ENCODE measurements around the gene HARS2.

HARS2 gene

DNA sequence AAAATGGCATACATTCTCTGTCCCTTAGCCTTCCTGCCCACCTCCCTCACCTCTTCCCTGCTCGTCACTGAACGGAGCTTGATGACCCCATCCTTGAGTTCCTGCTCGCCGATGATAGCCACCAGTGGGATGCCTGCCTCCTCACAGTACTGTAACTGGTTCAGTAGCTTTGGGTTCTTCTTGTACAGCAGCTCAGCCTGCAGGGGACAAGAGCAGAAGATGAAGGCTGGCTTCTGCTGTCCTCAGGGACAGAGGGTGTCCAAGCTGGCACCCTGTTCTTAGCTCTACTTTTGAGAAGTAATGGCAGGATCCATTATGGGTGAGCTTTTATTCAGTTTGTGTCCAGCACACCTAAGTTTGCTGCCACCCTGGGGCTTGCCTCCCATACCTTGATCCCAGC, 16.6 kb upstream of the HARS2 start:
- H4K20me1 ChIP-seq (ENCODE audit: control insufficient read depth, insufficient read depth, low read depth, low read length): no peaks in the 10 kb centered on the region
- TF ChIP-seq, protein P1, sequence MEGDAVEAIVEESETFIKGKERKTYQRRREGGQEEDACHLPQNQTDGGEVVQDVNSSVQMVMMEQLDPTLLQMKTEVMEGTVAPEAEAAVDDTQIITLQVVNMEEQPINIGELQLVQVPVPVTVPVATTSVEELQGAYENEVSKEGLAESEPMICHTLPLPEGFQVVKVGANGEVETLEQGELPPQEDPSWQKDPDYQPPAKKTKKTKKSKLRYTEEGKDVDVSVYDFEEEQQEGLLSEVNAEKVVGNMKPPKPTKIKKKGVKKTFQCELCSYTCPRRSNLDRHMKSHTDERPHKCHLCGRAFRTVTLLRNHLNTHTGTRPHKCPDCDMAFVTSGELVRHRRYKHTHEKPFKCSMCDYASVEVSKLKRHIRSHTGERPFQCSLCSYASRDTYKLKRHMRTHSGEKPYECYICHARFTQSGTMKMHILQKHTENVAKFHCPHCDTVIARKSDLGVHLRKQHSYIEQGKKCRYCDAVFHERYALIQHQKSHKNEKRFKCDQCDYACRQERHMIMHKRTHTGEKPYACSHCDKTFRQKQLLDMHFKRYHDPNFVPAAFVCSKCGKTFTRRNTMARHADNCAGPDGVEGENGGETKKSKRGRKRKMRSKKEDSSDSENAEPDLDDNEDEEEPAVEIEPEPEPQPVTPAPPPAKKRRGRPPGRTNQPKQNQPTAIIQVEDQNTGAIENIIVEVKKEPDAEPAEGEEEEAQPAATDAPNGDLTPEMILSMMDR (IDR thresholded peaks at IDR 0.05; ENCODE audit: low read depth, low read length, poor library complexity, severe bottlenecking): no peak
- TF ChIP-seq EZH2phosphoT487 (IDR thresholded peaks at IDR 0.05; ENCODE audit: borderline replicate concordance, low read length): no peak
- no peak overlapping the region for H3K4me3 ChIP-seq (ENCODE audit: low read length)
- H3K4me1 ChIP-seq (ENCODE audit: control insufficient read depth, low read length): no peaks in the 10 kb centered on the region
- H3K4me2 ChIP-seq (ENCODE audit: low read length): no peak overlapping the region
- H3K79me2 ChIP-seq (ENCODE audit: control insufficient read depth, low read length): peaks cover under 1% of the 10 kb centered on the region; the same call in 1 of the 2 replicates
- H3K9me2 ChIP-seq (replicated peaks; ENCODE audit: control insufficient read depth, low read length): no peaks in the 10 kb centered on the region
- H3K9me3 ChIP-seq (ENCODE audit: control insufficient read depth, insufficient read depth, low read length): no peaks in the 10 kb centered on the region
- H3F3A ChIP-seq (ENCODE audit: control insufficient read depth, insufficient read depth): peaks cover 10% of the 10 kb centered on the region
- no peak overlapping the region for H3K27ac ChIP-seq (ENCODE audit: low read depth, low read length)
- peaks cover 84% of the 10 kb centered on the region for H3K36me3 ChIP-seq (ENCODE audit: control insufficient read depth, low read length)
- no peaks in the 10 kb centered on the region for H3K27me3 ChIP-seq (ENCODE audit: control insufficient read depth, low read length)

- peaks cover 74% of the 10 kb centered on the region for H3K36me3 ChIP-seq (ENCODE audit: control insufficient read depth, low read length)
- no peaks in the 10 kb centered on the region for H3K9me2 ChIP-seq (replicated peaks; ENCODE audit: control insufficient read depth, low read length)
Measured at GRCh38 chr5:140677947-140678346, 13.3 kb upstream of the HARS2 start.

GRCh38 chr5:140678993-140679392, 12.3 kb upstream of the HARS2 start:
- no peak for TF ChIP-seq EZH2phosphoT487 (IDR thresholded peaks at IDR 0.05; ENCODE audit: borderline replicate concordance, low read length)
- TF ChIP-seq, protein P1 (IDR thresholded peaks at IDR 0.05; ENCODE audit: low read depth, low read length, poor library complexity, severe bottlenecking): no peak

More at GRCh38 chr5:140677947-140678346, 13.3 kb upstream of the HARS2 start:
- Histone ChIP-seq H3K4me3 (ENCODE audit: low read length) (no peak overlapping the region), H3K27ac (ENCODE audit: low read depth, low read length) (no peak overlapping the region), H3K27me3 (ENCODE audit: control insufficient read depth, low read length) (no peaks in the 10 kb centered on the region), H3K4me1 (ENCODE audit: control insufficient read depth, low read length) (no peaks in the 10 kb centered on the region), H3K9me3 (ENCODE audit: control insufficient read depth, insufficient read depth, low read length) (no peaks in the 10 kb centered on the region), H3K4me2 (ENCODE audit: low read length) (no peak overlapping the region), H3K79me2 (ENCODE audit: control insufficient read depth, low read length) (no peaks in the 10 kb centered on the region), H4K20me1 (ENCODE audit: control insufficient read depth, insufficient read depth, low read depth, low read length) (no peaks in the 10 kb centered on the region), H3F3A (ENCODE audit: control insufficient read depth, insufficient read depth) (peaks cover 10% of the 10 kb centered on the region)
- TF ChIP-seq, protein P1 (IDR thresholded peaks at IDR 0.05; ENCODE audit: low read depth, low read length, poor library complexity, severe bottlenecking): no peak
- no peak for TF ChIP-seq EZH2phosphoT487 (IDR thresholded peaks at IDR 0.05; ENCODE audit: borderline replicate concordance, low read length)

More at GRCh38 chr5:140678993-140679392, 12.3 kb upstream of the HARS2 start:
- H3K27ac ChIP-seq (ENCODE audit: low read depth, low read length): no peak overlapping the region
- H3K9me2 ChIP-seq (replicated peaks; ENCODE audit: control insufficient read depth, low read length): no peaks in the 10 kb centered on the region
- H3K4me1 ChIP-seq (ENCODE audit: control insufficient read depth, low read length): no peaks in the 10 kb centered on the region
- no peaks in the 10 kb centered on the region for H3K9me3 ChIP-seq (ENCODE audit: control insufficient read depth, insufficient read depth, low read length)
- H3K4me2 ChIP-seq (ENCODE audit: low read length): no peak overlapping the region
- H3K4me3 ChIP-seq (ENCODE audit: low read length): no peak overlapping the region
- no peaks in the 10 kb centered on the region for H3K79me2 ChIP-seq (ENCODE audit: control insufficient read depth, low read length)
- no peaks in the 10 kb centered on the region for H3K27me3 ChIP-seq (ENCODE audit: control insufficient read depth, low read length)
- H3F3A ChIP-seq (ENCODE audit: control insufficient read depth, insufficient read depth): peaks cover 7% of the 10 kb centered on the region
- peaks cover 66% of the 10 kb centered on the region for H3K36me3 ChIP-seq (ENCODE audit: control insufficient read depth, low read length)
- no peaks in the 10 kb centered on the region for H4K20me1 ChIP-seq (ENCODE audit: control insufficient read depth, insufficient read depth, low read depth, low read length)

Measured in DOHH2 (cell line).